ENCODE measurements around the gene PSMD1.

DNA sequence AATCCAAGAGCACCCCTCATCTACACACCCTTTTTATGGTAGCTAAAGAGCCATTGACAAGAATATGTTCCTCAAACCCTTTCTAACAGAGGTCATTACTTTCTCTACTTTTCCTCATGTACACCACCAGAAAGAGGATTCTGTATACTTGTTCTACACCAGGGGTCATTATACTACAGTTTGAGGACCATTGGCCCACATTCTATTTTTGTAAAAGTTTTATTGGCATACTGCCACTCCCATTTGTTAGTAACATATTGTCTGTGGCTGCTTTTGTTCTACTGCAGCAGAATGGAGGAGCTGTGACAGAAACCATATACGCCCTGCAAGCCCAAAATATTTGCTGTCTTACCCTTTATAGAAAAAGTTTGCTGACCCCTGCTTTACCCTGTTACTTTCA, 53.9 kb downstream of the PSMD1 start:
- TF ChIP-seq, protein P1, sequence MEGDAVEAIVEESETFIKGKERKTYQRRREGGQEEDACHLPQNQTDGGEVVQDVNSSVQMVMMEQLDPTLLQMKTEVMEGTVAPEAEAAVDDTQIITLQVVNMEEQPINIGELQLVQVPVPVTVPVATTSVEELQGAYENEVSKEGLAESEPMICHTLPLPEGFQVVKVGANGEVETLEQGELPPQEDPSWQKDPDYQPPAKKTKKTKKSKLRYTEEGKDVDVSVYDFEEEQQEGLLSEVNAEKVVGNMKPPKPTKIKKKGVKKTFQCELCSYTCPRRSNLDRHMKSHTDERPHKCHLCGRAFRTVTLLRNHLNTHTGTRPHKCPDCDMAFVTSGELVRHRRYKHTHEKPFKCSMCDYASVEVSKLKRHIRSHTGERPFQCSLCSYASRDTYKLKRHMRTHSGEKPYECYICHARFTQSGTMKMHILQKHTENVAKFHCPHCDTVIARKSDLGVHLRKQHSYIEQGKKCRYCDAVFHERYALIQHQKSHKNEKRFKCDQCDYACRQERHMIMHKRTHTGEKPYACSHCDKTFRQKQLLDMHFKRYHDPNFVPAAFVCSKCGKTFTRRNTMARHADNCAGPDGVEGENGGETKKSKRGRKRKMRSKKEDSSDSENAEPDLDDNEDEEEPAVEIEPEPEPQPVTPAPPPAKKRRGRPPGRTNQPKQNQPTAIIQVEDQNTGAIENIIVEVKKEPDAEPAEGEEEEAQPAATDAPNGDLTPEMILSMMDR (IDR thresholded peaks at IDR 0.05; ENCODE audit: borderline replicate concordance, extremely low read depth, low read length, poor library complexity, severe bottlenecking), result no peak
- no peak for TF ChIP-seq EZH2 (IDR thresholded peaks at IDR 0.05; ENCODE audit: borderline replicate concordance, low read depth, low read length, severe bottlenecking)

Measured in DND-41 (cell line).